HepG2 (cell line): ENCODE results near the gene USP7. TPM values are rescaled to one million over a fixed set of nuclear protein-coding genes. Genes with fewer than 3 reads are reported as not detected.

Experiments used
- CENPX ChIP-seq: sonication (generic); formaldehyde crosslinking; IDR thresholded peaks from 2 replicates; pipeline ENCODE4 v1.9.0; 2021; ENCODE audit warnings: mild to moderate bottlenecking, missing genetic modification reagents, moderate library complexity
- CREM ChIP-seq, 2 experiments: sonication (generic) in 1 of 2; formaldehyde crosslinking in 1 of 2; IDR thresholded peaks; 2 replicates each; pipeline versions ENCODE4 v1.4.0 to v1.6.1; 2016 to 2020; ENCODE audit warnings: antibody characterized with exemption in 1 of 2, mild to moderate bottlenecking in 1 of 2, missing genetic modification reagents in 1 of 2
- FOSL2 ChIP-seq: sonication (generic); formaldehyde crosslinking; IDR thresholded peaks from 2 replicates; pipeline ENCODE4 v1.4.0; 2020; ENCODE audit warnings: missing genetic modification reagents
- FOXK1 ChIP-seq: sonication (generic); formaldehyde crosslinking; IDR thresholded peaks from 2 replicates; pipeline ENCODE4 v1.4.0; 2020; ENCODE audit warnings: low read depth, missing genetic modification reagents, borderline replicate concordance
- HNRNPL ChIP-seq: fragments of 200-400 bp; formaldehyde crosslinking; IDR thresholded peaks from 2 replicates; pipeline ENCODE4 v1.6.1; 2017; ENCODE audit warnings: mild to moderate bottlenecking, low read depth, low read length
- NFKBIZ ChIP-seq: IDR thresholded peaks from 2 replicates; pipeline ENCODE4 v1.6.1; 2018; ENCODE audit warnings: missing genetic modification reagents, missing compliant biosample characterization
- PITX1 ChIP-seq: sonication (generic); formaldehyde crosslinking; IDR thresholded peaks from 2 replicates; pipeline ENCODE4 v1.5.1; 2020; ENCODE audit warnings: mild to moderate bottlenecking, missing genetic modification reagents
- SCMH1 ChIP-seq: sonication (generic); formaldehyde crosslinking; IDR thresholded peaks from 2 replicates; pipeline ENCODE4 v1.9.0; 2021; ENCODE audit warnings: missing genetic modification reagents, mild to moderate bottlenecking, borderline replicate concordance
- SIN3B ChIP-seq: fragments of 150-350 bp; IDR thresholded peaks from 2 replicates; pipeline ENCODE4 v1.6.1; 2014; ENCODE audit warnings: low read length
- SMAD3 ChIP-seq: sonication (generic); formaldehyde crosslinking; IDR thresholded peaks from 2 replicates; pipeline ENCODE4 v1.4.0; 2020; ENCODE audit warnings: missing genetic modification reagents
- SRSF4 ChIP-seq: fragments of 200-400 bp; formaldehyde crosslinking; IDR thresholded peaks from one replicate; pipeline ENCODE4 v1.6.1; 2018; ENCODE audit warnings: mild to moderate bottlenecking, low read depth, low read length, moderate library complexity; ENCODE audit not compliant: poor library complexity, severe bottlenecking
- STAG1 ChIP-seq: sonication (generic); formaldehyde crosslinking; IDR thresholded peaks from 2 replicates; pipeline ENCODE4 v1.4.0; 2020; ENCODE audit warnings: missing genetic modification reagents
- ZBTB43 ChIP-seq: sonication (generic); formaldehyde crosslinking; conservative IDR thresholded peaks from 2 replicates; pipeline ENCODE4 v1.4.0; 2020; ENCODE audit warnings: missing genetic modification reagents
- ZBTB7B ChIP-seq: sonication (generic); formaldehyde crosslinking; IDR thresholded peaks from 2 replicates; pipeline ENCODE4 v1.4.0; 2020; ENCODE audit warnings: missing genetic modification reagents
- ZIK1 ChIP-seq: sonication (generic); formaldehyde crosslinking; IDR thresholded peaks from 2 replicates; pipeline ENCODE4 v1.5.0; 2020; ENCODE audit warnings: mild to moderate bottlenecking, low read depth, missing genetic modification reagents, borderline replicate concordance
- ZNF10 ChIP-seq: sonication (generic); formaldehyde crosslinking; IDR thresholded peaks from 2 replicates; pipeline ENCODE4 v1.4.0; 2020; ENCODE audit warnings: mild to moderate bottlenecking, low read depth, missing genetic modification reagents, borderline replicate concordance
- ZNF136 ChIP-seq: sonication (generic); formaldehyde crosslinking; IDR thresholded peaks from 2 replicates; pipeline ENCODE4 v1.8.1; 2022; ENCODE audit warnings: low read depth, mild to moderate bottlenecking, moderate library complexity, missing genetic modification reagents
- ZNF230 ChIP-seq: sonication (generic); formaldehyde crosslinking; IDR thresholded peaks from 2 replicates; pipeline ENCODE4 v1.4.0; 2020; ENCODE audit warnings: mild to moderate bottlenecking, missing genetic modification reagents
- ZNF280D ChIP-seq: sonication (generic); formaldehyde crosslinking; IDR thresholded peaks from 2 replicates; pipeline ENCODE4 v1.5.1; 2020; ENCODE audit warnings: mild to moderate bottlenecking, missing genetic modification reagents
- ZNF33A ChIP-seq: sonication (generic); formaldehyde crosslinking; IDR thresholded peaks from 2 replicates; pipeline ENCODE4 v1.5.1; 2020; ENCODE audit warnings: missing genetic modification reagents, mild to moderate bottlenecking, moderate library complexity, borderline replicate concordance
- ZNF460 ChIP-seq: sonication (generic); formaldehyde crosslinking; IDR thresholded peaks from 2 replicates; pipeline ENCODE4 v1.5.1; 2020; ENCODE audit warnings: missing genetic modification reagents, mild to moderate bottlenecking, borderline replicate concordance
- ZNF644 ChIP-seq: IDR thresholded peaks from 2 replicates; pipeline ENCODE4 v1.6.1; 2016; ENCODE audit warnings: low read depth
- ZNF660 ChIP-seq: sonication (generic); formaldehyde crosslinking; IDR thresholded peaks from 2 replicates; pipeline ENCODE4 v1.5.1; 2020; ENCODE audit warnings: mild to moderate bottlenecking, low read depth, missing genetic modification reagents, borderline replicate concordance
- polyA plus RNA-seq, 8 experiments: library from polyadenylated mRNA; depleted of rRNA in 3 of 8; stranded (reverse) in 7 of 8; unstranded in 1 of 8; fragments of >200 nt; fragmentation: Illumina TruSeq in 4 of 8; extraction: Trizol in 4 of 8; gene quantifications; 2 replicates each; pipeline versions ENCODE4 v1.2.1 to v1.2.3, GENCODE V29; 2011 to 2016; ENCODE audit warnings: low read depth in 4 of 8, missing spikeins in 1 of 8, mixed read lengths in 1 of 8; ENCODE audit not compliant: insufficient read depth in 1 of 8
- total RNA-seq, 5 experiments: library from RNA; depleted of rRNA; stranded (reverse); fragments of >200 nt; fragmentation: Illumina TruSeq; extraction: Trizol; gene quantifications; 2 replicates each; pipeline ENCODE4 v1.2.3, GENCODE V29; 2016; ENCODE audit warnings: low read depth in 1 of 5

Gene USP7
- total and polyA plus RNA-seq, 2 of the 13 experiments (the other 11 are each of a cell fraction or from before 2014, with no cell fraction given), result 52.5 to 173 TPM

GRCh38 chr16:8959921-8960787 lies 3.6 kb downstream of the USP7 start (continued):
- peak; percentile 86 for TF ChIP-seq CREM (IDR thresholded peaks at IDR 0.05)
- no peak for TF ChIP-seq CREM (CRISPR knock-in tag; IDR thresholded peaks at IDR 0.05)
- peak; percentile 70; the same call in 1 of the 2 replicates for TF ChIP-seq FOXK1
- TF ChIP-seq ZNF10 (CRISPR knock-in tag), result no peak
- TF ChIP-seq ZNF33A (CRISPR knock-in tag), result no peak
- TF ChIP-seq CENPX (CRISPR knock-in tag), result no peak
- TF ChIP-seq PITX1 (CRISPR knock-in tag), result peak; percentile 14; the same call in 1 of the 2 replicates
- TF ChIP-seq SRSF4, result no peak
- no peak for TF ChIP-seq STAG1 (CRISPR knock-in tag)
- TF ChIP-seq ZNF660 (CRISPR knock-in tag), result no peak
- TF ChIP-seq FOSL2 (CRISPR knock-in tag), result no peak
- TF ChIP-seq ZNF280D (CRISPR knock-in tag), result no peak
- no peak for TF ChIP-seq ZNF136 (CRISPR knock-in tag)
- no peak for TF ChIP-seq ZNF230
- TF ChIP-seq ZNF644 (CRISPR knock-in tag), result no peak
- TF ChIP-seq ZNF460 (CRISPR knock-in tag), result peak; percentile 40; the same call in 1 of the 2 replicates
- TF ChIP-seq HNRNPL, result no peak
- peak; percentile 65; the same call in 1 of the 2 replicates for TF ChIP-seq SIN3B
- peak; percentile 91 for TF ChIP-seq SMAD3
- no peak; the same call in 1 of the 2 replicates for TF ChIP-seq NFKBIZ
- TF ChIP-seq ZIK1, result peak; percentile 66; the same call in 1 of the 2 replicates
- peak; percentile 63 for TF ChIP-seq ZBTB7B
- TF ChIP-seq ZBTB43 (CRISPR knock-in tag), result no peak
- TF ChIP-seq SCMH1 (CRISPR knock-in tag), result no peak
